K562 (cell line): ENCODE results near the gene GOLPH3L. TPM values are rescaled to one million over a fixed set of nuclear protein-coding genes. Genes with fewer than 3 reads are reported as not detected.

Experiments
- BCOR ChIP-seq: fragments of 450-650 bp; IDR thresholded peaks from 2 replicates; pipeline ENCODE4 v1.6.1; 2016
- CREBBP ChIP-seq: IDR thresholded peaks from one replicate; pipeline ENCODE4 v1.6.1; 2012; ENCODE audit warnings: low read depth, mild to moderate bottlenecking, control low read depth, inconsistent platforms, low read length
- JUNB ChIP-seq: fragments of 450-650 bp; formaldehyde crosslinking; conservative IDR thresholded peaks from 2 replicates; pipeline ENCODE4 v1.4.0; 2020; ENCODE audit warnings: mild to moderate bottlenecking
- MED1 ChIP-seq: sonication (generic); formaldehyde crosslinking; IDR thresholded peaks from 2 replicates; pipeline ENCODE4 v1.8.1; 2023; ENCODE audit warnings: missing genetic modification reagents, borderline replicate concordance
- NCOA4 ChIP-seq: fragments of 450-650 bp; IDR thresholded peaks from 2 replicates; pipeline ENCODE4 v1.6.1; 2018; ENCODE audit warnings: mild to moderate bottlenecking; ENCODE audit not compliant: partially characterized antibody
- RCOR1 ChIP-seq, 2 experiments: IDR thresholded peaks; 2 replicates each; pipeline ENCODE4 v1.6.1; 2012; ENCODE audit warnings: low read depth in 2 of 2, low read length in 2 of 2, borderline replicate concordance in 1 of 2, improper control_type of control experiment in 1 of 2
- SAP30 ChIP-seq: fragments of 200-600 bp; sonication (generic); IDR thresholded peaks from 2 replicates; pipeline ENCODE4 v1.6.1; 2012; ENCODE audit warnings: borderline replicate concordance, low read depth, mild to moderate bottlenecking, moderate library complexity, low read length, control low read depth, inconsistent platforms; ENCODE audit not compliant: insufficient read depth, poor library complexity, severe bottlenecking
- ZFP36 ChIP-seq: fragments of 150-350 bp; IDR thresholded peaks from 2 replicates; pipeline ENCODE4 v1.6.1; 2018; ENCODE audit warnings: low read length, low read depth; ENCODE audit not compliant: partially characterized antibody
- ZNF134 ChIP-seq: fragments of 250-450 bp; sonication (Bioruptor Pico); conservative IDR thresholded peaks from 2 replicates; pipeline ENCODE4 v1.4.0; 2020
- ZNF197 ChIP-seq: fragments of 200-800 bp; sonication (Bioruptor generic); IDR thresholded peaks from 2 replicates; pipeline ENCODE4 v1.6.1; 2016; ENCODE audit warnings: low read depth, missing genetic modification characterization, missing compliant biosample characterization
- polyA plus RNA-seq, 8 experiments: library from polyadenylated mRNA; depleted of rRNA in 4 of 8; stranded (reverse) in 5 of 8; unstranded in 3 of 8; fragments of >200 nt; fragmentation: Nextera tagmentation in 2 of 8; fragmentation: Illumina TruSeq in 1 of 8; extraction: Ambion mirVana in 2 of 8; extraction: Trizol in 1 of 8; gene quantifications; 2 replicates each; pipeline versions ENCODE4 v1.2.1 to v1.2.3, GENCODE V29; 2011 to 2014; ENCODE audit warnings: inconsistent platforms in 1 of 8, missing spikeins in 1 of 8
- total RNA-seq, 7 experiments: library from RNA; depleted of rRNA in 6 of 7; stranded (reverse); fragments of >200 nt in 6 of 7; fragmentation: Illumina TruSeq in 2 of 7; extraction: Trizol in 2 of 7; gene quantifications; 2 replicates each; pipeline versions ENCODE4 v1.2.1 to v1.2.3, GENCODE V29; 2011 to 2021; ENCODE audit warnings: low replicate concordance in 1 of 7
- TF ChIP-seq, protein P1 (sequence below): fragments of 250-450 bp; sonication (Bioruptor Pico); IDR thresholded peaks from 2 replicates; pipeline ENCODE4 v1.4.0; 2020
- TF ChIP-seq, protein P2 (sequence below): fragments of 450-650 bp; IDR thresholded peaks from 2 replicates; pipeline ENCODE4 v1.6.1; 2017; ENCODE audit warnings: mild to moderate bottlenecking, moderate library complexity
- TF ChIP-seq, protein P3 (sequence below): sonication (generic); formaldehyde crosslinking; IDR thresholded peaks from 2 replicates; pipeline ENCODE4 v1.8.1; 2023; ENCODE audit warnings: mild to moderate bottlenecking, missing genetic modification reagents
- TF ChIP-seq, protein P4 (sequence below): sonication (generic); formaldehyde crosslinking; IDR thresholded peaks from 2 replicates; pipeline ENCODE4 v1.8.1; 2023; ENCODE audit warnings: missing genetic modification reagents, mild to moderate bottlenecking, borderline replicate concordance

The GOLPH3L gene
- total and polyA plus RNA-seq, 9 of the 15 experiments (the other 6 are each of a cell fraction or from before 2014, with no cell fraction given) = 8.1 to 42.1 (median 21.6) TPM

DNA sequence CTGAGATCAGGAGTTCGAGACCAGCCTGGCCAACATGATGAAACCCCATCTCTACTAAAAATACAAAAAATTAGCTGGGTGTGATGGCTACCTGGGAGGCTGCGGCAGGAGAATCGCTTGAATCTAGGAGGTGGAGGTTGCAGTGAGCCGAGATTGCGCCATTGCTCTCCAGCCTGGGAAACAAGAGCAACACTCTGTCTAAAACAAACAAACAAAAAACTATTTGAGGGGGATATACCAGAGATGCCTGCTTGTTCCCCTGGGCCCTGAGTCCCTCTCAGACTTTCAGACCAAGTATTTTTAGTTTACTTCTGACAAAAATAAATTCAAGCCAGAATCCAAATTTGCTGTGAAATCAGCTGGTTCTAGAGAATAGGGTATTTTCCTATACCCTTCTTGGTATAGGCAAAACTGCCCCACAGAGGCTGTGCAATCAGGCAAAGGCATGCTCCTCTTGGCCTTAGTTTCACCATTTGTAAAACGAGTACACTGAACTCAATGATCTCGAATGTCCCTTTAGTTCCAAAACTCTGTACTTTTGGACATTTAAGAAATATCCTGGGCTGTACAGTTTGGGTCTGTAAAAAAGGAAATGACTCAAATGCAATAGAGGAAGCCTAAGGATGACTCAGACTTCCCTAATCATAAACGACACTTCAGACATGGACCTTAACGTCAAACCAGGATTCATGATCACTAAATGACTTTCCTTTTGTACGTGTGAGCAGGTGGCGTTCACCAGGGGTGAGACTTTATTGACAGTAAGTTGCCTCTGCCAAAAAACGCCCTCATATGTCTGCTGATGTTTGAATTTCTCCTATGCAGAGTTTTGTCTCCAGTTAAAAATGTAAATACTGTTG, 83.7 kb downstream of the GOLPH3L start (continued):
- TF ChIP-seq, protein P1, sequence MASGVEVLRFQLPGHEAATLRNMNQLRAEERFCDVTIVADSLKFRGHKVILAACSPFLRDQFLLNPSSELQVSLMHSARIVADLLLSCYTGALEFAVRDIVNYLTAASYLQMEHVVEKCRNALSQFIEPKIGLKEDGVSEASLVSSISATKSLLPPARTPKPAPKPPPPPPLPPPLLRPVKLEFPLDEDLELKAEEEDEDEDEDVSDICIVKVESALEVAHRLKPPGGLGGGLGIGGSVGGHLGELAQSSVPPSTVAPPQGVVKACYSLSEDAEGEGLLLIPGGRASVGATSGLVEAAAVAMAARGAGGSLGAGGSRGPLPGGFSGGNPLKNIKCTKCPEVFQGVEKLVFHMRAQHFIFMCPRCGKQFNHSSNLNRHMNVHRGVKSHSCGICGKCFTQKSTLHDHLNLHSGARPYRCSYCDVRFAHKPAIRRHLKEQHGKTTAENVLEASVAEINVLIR (CRISPR knock-in tag) = no peak; the same call in none of the 2 replicates
- peak; percentile 52; the same call in 1 of the 2 replicates for TF ChIP-seq ZNF134
- TF ChIP-seq ZNF197 = 0 out of 2 replicates have a peak, but pooled peaks have one; percentile 39
- TF ChIP-seq, protein P2, sequence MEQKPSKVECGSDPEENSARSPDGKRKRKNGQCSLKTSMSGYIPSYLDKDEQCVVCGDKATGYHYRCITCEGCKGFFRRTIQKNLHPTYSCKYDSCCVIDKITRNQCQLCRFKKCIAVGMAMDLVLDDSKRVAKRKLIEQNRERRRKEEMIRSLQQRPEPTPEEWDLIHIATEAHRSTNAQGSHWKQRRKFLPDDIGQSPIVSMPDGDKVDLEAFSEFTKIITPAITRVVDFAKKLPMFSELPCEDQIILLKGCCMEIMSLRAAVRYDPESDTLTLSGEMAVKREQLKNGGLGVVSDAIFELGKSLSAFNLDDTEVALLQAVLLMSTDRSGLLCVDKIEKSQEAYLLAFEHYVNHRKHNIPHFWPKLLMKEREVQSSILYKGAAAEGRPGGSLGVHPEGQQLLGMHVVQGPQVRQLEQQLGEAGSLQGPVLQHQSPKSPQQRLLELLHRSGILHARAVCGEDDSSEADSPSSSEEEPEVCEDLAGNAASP = no peak
- TF ChIP-seq SAP30 = no peak
- TF ChIP-seq JUNB (CRISPR knock-in tag) = peak; percentile 84
- no peak for TF ChIP-seq MED1 (CRISPR knock-in tag)
- no peak for TF ChIP-seq NCOA4
- TF ChIP-seq, protein P3, sequence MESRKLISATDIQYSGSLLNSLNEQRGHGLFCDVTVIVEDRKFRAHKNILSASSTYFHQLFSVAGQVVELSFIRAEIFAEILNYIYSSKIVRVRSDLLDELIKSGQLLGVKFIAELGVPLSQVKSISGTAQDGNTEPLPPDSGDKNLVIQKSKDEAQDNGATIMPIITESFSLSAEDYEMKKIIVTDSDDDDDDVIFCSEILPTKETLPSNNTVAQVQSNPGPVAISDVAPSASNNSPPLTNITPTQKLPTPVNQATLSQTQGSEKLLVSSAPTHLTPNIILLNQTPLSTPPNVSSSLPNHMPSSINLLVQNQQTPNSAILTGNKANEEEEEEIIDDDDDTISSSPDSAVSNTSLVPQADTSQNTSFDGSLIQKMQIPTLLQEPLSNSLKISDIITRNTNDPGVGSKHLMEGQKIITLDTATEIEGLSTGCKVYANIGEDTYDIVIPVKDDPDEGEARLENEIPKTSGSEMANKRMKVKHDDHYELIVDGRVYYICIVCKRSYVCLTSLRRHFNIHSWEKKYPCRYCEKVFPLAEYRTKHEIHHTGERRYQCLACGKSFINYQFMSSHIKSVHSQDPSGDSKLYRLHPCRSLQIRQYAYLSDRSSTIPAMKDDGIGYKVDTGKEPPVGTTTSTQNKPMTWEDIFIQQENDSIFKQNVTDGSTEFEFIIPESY = 0 out of 2 replicates have a peak, but pooled peaks have one; percentile 3
- no peak; the same call in 1 of the 2 replicates for TF ChIP-seq BCOR
- TF ChIP-seq, protein P4, sequence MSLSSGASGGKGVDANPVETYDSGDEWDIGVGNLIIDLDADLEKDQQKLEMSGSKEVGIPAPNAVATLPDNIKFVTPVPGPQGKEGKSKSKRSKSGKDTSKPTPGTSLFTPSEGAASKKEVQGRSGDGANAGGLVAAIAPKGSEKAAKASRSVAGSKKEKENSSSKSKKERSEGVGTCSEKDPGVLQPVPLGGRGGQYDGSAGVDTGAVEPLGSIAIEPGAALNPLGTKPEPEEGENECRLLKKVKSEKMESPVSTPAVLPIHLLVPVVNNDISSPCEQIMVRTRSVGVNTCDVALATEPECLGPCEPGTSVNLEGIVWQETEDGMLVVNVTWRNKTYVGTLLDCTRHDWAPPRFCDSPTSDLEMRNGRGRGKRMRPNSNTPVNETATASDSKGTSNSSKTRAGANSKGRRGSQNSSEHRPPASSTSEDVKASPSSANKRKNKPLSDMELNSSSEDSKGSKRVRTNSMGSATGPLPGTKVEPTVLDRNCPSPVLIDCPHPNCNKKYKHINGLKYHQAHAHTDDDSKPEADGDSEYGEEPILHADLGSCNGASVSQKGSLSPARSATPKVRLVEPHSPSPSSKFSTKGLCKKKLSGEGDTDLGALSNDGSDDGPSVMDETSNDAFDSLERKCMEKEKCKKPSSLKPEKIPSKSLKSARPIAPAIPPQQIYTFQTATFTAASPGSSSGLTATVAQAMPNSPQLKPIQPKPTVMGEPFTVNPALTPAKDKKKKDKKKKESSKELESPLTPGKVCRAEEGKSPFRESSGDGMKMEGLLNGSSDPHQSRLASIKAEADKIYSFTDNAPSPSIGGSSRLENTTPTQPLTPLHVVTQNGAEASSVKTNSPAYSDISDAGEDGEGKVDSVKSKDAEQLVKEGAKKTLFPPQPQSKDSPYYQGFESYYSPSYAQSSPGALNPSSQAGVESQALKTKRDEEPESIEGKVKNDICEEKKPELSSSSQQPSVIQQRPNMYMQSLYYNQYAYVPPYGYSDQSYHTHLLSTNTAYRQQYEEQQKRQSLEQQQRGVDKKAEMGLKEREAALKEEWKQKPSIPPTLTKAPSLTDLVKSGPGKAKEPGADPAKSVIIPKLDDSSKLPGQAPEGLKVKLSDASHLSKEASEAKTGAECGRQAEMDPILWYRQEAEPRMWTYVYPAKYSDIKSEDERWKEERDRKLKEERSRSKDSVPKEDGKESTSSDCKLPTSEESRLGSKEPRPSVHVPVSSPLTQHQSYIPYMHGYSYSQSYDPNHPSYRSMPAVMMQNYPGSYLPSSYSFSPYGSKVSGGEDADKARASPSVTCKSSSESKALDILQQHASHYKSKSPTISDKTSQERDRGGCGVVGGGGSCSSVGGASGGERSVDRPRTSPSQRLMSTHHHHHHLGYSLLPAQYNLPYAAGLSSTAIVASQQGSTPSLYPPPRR (CRISPR knock-in tag) = no peak
- TF ChIP-seq ZFP36 = no peak
- no peak for TF ChIP-seq CREBBP
- TF ChIP-seq RCOR1 (IDR thresholded peaks at IDR 0.05; ENCODE audit: borderline replicate concordance in 1 of 2, low read depth in 2 of 2, low read length in 2 of 2) = peak in 1 of 2 experiments; percentile 37; a peak in 1 of 4 replicates
